Measurements from ENCODE around the gene RGS5.

DNA sequence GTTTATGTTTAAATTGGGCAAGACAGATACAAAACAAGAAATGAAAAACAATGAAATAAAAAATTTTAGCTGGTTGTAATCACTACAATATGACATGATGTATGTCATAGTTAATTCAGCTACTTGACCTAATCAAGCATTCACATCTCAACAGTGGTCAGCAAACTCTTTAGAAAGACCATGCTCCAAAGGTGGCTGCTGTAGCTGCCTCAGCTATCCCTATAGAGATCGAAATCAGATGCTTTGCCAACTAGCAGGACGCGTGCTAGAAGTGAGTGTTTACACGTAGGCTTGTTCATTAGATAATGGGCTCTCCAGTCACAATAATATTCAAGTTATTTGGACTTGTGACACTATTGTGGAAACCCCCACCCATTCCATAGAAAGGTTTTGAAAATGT, 25.9 kb downstream of the RGS5 start:
- TF ChIP-seq CTCF (conservative IDR thresholded peaks at IDR 0.05; ENCODE audit: low read length) (no peak), EZH2phosphoT487 (IDR thresholded peaks at IDR 0.05; ENCODE audit: borderline replicate concordance, low read depth, low read length) (no peak)

All from OCI-LY7 (cell line).